HL-60 (cell line): Measurements from ENCODE around the gene DOCK10.

Source experiments
- DNase-seq, 2 experiments: peaks; one replicate each; pipeline ENCODE4 v3.0.0-alpha.2; 2010 to 2020; ENCODE audit warnings: low read depth in 1 of 2, low spot score in 1 of 2
- H3K27ac ChIP-seq: fragments of 250-450 bp; sonication (Bioruptor Pico); replicated peaks from 2 replicates; pipeline ENCODE4 v1.5.1; 2020; ENCODE audit warnings: mild to moderate bottlenecking, moderate library complexity
- H3K27me3 ChIP-seq: fragments of 250-450 bp; sonication (Bioruptor Pico); 2 replicates; pipeline ENCODE4 v1.5.1; 2021; ENCODE audit warnings: mild to moderate bottlenecking, moderate library complexity; ENCODE audit not compliant: insufficient read depth, poor library complexity, severe bottlenecking
- H3K4me3 ChIP-seq: replicated peaks from 2 replicates; pipeline ENCODE4 v1.5.1; 2011; ENCODE audit warnings: mild to moderate bottlenecking, control low read depth, low read length; ENCODE audit not compliant: insufficient read depth
- GABPA ChIP-seq: IDR thresholded peaks from 2 replicates; pipeline ENCODE4 v1.6.1; 2012; ENCODE audit warnings: low read depth
- POLR2AphosphoS5 ChIP-seq: IDR thresholded peaks from 2 replicates; pipeline ENCODE4 v1.6.1; 2012; ENCODE audit warnings: low read depth
- SPI1 ChIP-seq: IDR thresholded peaks from 2 replicates; pipeline ENCODE4 v1.6.1; 2012; ENCODE audit warnings: low read depth, mild to moderate bottlenecking, borderline replicate concordance
- TF ChIP-seq, protein P1 (sequence below): IDR thresholded peaks from 2 replicates; pipeline ENCODE4 v1.6.1; 2012; ENCODE audit warnings: low read depth; ENCODE audit not compliant: insufficient replicate concordance
- TF ChIP-seq, protein P2 (sequence below): IDR thresholded peaks from one replicate; pipeline ENCODE4 v1.5.1; 2011; ENCODE audit warnings: low read length, control low read depth, inconsistent platforms; ENCODE audit not compliant: insufficient read depth

Gene DOCK10

DNA sequence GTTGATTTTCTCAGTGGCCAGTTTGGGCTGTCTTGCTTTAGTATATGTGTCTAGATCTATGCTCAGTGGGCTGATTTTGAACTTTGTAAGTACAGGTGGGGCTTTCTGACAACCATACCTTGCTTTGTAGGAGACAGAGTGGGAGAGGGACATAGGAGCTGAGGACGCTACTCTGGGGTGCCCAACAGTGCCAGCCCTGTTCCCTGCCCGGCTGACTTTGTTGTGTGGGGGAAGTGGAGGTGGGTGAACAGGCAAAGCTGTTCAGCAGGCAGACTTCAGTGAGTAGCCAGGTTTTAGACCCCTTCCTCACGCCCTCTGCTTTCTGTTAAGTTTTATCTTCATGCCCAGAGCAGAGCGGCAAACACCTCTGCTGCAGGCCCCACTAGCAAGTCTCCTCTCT lies 44.2 kb upstream of the DOCK10 start:
- TF ChIP-seq POLR2AphosphoS5: no peak
- no peak for TF ChIP-seq GABPA
- TF ChIP-seq SPI1: no peak
- TF ChIP-seq, protein P1, sequence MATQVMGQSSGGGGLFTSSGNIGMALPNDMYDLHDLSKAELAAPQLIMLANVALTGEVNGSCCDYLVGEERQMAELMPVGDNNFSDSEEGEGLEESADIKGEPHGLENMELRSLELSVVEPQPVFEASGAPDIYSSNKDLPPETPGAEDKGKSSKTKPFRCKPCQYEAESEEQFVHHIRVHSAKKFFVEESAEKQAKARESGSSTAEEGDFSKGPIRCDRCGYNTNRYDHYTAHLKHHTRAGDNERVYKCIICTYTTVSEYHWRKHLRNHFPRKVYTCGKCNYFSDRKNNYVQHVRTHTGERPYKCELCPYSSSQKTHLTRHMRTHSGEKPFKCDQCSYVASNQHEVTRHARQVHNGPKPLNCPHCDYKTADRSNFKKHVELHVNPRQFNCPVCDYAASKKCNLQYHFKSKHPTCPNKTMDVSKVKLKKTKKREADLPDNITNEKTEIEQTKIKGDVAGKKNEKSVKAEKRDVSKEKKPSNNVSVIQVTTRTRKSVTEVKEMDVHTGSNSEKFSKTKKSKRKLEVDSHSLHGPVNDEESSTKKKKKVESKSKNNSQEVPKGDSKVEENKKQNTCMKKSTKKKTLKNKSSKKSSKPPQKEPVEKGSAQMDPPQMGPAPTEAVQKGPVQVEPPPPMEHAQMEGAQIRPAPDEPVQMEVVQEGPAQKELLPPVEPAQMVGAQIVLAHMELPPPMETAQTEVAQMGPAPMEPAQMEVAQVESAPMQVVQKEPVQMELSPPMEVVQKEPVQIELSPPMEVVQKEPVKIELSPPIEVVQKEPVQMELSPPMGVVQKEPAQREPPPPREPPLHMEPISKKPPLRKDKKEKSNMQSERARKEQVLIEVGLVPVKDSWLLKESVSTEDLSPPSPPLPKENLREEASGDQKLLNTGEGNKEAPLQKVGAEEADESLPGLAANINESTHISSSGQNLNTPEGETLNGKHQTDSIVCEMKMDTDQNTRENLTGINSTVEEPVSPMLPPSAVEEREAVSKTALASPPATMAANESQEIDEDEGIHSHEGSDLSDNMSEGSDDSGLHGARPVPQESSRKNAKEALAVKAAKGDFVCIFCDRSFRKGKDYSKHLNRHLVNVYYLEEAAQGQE: no peak
- TF ChIP-seq, protein P2, sequence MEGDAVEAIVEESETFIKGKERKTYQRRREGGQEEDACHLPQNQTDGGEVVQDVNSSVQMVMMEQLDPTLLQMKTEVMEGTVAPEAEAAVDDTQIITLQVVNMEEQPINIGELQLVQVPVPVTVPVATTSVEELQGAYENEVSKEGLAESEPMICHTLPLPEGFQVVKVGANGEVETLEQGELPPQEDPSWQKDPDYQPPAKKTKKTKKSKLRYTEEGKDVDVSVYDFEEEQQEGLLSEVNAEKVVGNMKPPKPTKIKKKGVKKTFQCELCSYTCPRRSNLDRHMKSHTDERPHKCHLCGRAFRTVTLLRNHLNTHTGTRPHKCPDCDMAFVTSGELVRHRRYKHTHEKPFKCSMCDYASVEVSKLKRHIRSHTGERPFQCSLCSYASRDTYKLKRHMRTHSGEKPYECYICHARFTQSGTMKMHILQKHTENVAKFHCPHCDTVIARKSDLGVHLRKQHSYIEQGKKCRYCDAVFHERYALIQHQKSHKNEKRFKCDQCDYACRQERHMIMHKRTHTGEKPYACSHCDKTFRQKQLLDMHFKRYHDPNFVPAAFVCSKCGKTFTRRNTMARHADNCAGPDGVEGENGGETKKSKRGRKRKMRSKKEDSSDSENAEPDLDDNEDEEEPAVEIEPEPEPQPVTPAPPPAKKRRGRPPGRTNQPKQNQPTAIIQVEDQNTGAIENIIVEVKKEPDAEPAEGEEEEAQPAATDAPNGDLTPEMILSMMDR: no peak
- H3K27me3 ChIP-seq: no peaks in the 10 kb centered on the region

DNA sequence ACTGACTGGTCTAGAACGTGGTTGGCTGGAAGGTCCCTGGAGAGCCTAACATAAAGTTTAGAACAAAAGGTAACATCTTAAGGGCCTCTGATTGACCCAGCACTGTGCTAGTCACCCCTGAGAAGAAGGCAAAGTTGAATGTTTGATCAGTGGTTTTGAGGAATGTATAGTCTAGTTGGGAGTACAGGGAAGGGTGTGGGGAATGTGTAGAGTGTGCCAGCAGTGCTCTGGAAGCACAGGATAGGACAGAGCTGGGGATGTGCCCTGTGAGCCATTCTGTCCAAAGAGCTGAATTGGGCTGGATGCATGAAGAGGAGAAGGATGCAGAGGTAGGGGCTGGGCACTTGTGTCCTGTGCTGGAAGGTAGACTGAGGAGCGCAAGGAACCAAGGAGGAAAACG lies 41.0 kb upstream of the DOCK10 start:
- Histone ChIP-seq H3K27me3 (no peaks in the 10 kb centered on the region), H3K4me3 (no peak overlapping the region), H3K27ac (no peak overlapping the region)
- no peak for DNase-seq
- TF ChIP-seq GABPA (no peak), SPI1 (no peak), POLR2AphosphoS5 (no peak)
- TF ChIP-seq, protein P1: no peak
- TF ChIP-seq, protein P2: no peak

More for the DNA sequence above, 44.2 kb upstream of the DOCK10 start:
- Histone ChIP-seq H3K27ac (no peak overlapping the region), H3K4me3 (no peak overlapping the region)
- no peak for DNase-seq

DNA sequence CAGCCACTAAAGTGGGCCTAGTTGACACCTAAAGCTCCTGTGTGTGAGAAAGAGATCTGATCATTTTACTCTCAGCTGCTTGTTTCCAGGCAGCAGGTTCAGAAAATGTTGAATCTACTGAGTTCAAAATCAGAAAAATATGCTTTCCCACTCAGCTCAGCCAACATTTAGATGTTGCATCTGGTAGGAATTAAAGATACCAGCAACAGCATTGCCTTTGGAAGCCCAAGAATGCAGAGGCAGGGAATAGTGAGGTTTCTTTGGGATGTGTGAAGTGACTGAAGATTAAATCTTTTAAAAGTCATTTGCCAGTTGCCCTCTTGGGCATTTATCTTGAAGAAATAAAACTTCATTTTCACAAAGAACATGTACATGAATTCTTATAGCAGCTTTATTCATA lies 33.9 kb upstream of the DOCK10 start:
- Histone ChIP-seq H3K27me3 (peaks cover 5% of the 10 kb centered on the region), H3K27ac (no peak overlapping the region), H3K4me3 (no peak overlapping the region)
- TF ChIP-seq, protein P2: no peak
- TF ChIP-seq, protein P1: no peak
- TF ChIP-seq POLR2AphosphoS5 (no peak), SPI1 (no peak), GABPA (no peak)
- no peak for DNase-seq
